HG02852 (cell line): Measurements from ENCODE around the gene CPSF7.
"Not testable (repeated sequence)": the region's sequence is repeated elsewhere in the genome, so short reads cannot be mapped to it uniquely, and the experiment has no call there.

Experiments
- ATAC-seq: cut with Tn5 transposase; IDR thresholded peaks from one replicate; pipeline ENCODE4 v1.9.1; 2021; ENCODE audit warnings: mild to moderate bottlenecking, moderate library complexity; ENCODE audit not compliant: unreplicated experiment

The CPSF7 gene, protein sequence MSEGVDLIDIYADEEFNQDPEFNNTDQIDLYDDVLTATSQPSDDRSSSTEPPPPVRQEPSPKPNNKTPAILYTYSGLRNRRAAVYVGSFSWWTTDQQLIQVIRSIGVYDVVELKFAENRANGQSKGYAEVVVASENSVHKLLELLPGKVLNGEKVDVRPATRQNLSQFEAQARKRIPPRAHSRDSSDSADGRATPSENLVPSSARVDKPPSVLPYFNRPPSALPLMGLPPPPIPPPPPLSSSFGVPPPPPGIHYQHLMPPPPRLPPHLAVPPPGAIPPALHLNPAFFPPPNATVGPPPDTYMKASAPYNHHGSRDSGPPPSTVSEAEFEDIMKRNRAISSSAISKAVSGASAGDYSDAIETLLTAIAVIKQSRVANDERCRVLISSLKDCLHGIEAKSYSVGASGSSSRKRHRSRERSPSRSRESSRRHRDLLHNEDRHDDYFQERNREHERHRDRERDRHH

DNA sequence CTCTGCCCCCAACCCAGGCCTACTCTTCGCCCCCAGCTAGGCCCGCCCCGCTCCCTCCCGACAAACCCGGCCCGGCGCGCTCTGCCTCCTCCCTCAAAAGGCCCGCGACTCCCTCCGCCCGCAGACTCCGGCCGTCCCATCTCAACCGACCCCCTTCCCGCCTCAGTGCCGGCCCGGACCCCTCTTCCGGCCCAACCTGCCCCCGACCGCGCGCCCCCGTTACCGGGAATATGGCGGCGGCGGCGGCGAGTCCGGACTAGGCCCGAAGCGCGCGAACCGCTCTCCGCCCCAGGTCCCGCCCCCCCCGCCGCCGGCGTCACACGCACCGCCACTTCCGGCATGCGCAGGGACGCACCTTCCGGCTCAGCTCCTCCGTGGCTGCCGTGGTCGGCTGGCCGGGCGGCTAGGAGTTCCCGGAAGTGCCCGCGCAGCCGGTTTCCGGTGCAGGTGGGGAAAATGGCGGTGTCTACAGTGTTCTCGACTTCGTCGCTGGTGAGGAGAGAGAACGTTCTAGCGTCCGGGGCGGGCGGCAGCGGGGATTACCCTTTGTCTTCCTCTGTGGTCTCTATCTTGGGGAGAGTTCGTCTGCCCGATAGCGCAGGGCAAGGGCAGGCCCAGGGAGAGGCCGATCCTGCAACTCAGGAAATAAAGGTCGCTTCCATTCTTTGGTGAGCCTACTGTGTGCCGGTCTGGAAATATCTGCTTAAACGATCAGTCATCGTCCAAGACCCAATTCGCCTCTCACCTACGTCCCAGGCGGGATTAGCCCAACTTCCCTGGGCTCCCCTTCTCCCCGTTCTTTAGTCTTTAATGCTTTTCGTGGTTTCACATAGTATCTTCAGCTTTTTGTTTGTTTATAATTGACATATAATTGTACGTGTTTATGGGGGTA lies at the start of gene CPSF7, which contains the start of gene SDHAF2:
Gene CPSF7, minus strand, starts transcription at position 285 of the 892 bp plus-strand sequence. CDS start 740 bp downstream, outside the sequence.
Gene SDHAF2, plus strand, starts transcription at position 434 of the 892 bp plus-strand sequence. Its CDS starts 23 bp downstream, at position 457.
- ATAC-seq, result peak; percentile 88

DNA sequence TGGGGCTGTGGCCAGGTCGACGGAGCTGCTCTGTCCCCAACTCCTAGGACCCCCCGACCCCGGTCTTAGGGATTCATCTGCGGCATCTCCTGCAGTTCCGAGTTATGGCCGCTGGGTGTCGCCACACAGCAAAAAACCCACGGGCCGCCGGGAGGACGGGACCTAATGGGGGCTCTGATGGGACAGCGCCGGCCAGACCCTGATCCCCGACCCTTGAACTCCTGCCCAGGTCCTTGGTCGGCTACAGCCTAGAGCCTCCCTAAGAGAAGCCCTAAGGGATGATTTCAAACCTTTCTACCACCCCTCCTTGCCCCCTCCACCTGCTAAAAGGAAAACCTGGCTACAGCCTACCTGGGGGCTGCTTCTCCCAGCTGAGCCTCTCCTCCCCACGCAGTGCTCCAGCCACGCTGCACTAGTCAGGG lies 48.0 kb upstream of the CPSF7 start:
- ATAC-seq, result no peak

DNA sequence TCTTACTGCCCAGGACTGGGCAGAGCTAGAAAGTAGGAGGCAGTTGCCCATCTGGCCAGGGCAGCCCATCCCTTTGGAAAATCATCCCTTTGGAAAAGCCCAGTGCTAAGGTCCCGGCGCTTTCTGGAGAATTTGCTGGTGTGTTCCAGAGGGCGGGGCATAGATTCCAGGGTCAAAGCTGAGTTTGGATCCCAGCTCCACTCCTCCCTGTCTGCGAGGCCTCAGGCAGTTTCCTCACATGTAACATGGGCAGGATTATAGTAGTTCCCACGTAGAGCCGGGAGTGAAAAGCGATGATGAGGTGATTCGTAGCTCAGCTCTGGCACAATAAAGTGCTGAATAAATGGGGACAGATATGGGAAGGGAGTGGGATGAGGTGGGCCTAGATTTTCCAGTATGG lies 47.4 kb upstream of the CPSF7 start:
- no peak for ATAC-seq

DNA sequence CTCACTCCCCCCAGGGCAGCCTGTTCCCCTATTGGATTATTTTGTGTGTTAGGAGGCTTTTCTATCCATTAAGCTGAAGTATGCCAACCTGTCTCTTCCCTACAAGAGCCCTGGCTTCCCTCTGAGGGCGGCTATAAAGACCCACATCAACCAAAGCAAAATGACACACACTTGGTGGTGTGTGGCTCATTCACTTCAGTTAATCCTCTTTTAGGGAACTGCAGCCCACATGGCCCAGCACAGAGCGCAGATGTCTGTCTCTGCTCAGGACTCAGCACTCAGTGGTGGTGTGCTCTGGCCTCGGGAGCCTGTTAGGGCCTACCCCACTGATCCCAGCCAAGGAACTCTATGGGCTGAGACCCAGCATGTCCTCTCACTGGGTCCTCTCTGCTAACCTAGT lies 46.6 kb upstream of the CPSF7 start:
- no peak for ATAC-seq

DNA sequence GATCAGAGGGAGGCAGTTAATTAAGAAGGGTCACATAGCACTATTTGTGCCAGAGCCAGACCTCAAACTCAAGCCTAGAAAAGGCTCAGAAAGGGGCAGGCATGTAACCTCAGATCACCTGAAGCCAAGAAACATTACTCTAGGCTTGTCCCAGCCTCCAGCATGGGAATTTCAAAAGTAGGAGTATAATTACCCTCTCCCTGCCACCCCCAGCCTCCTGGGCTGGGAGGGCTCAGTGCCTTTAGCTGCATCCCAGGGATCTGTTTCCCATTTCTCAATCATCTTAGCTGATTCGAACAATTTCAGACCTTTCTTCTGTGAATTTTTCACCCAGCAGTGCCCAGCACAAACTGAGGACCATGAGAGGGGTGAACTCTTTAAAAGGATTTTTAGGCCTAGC lies 45.7 kb upstream of the CPSF7 start:
- no peak for ATAC-seq

DNA sequence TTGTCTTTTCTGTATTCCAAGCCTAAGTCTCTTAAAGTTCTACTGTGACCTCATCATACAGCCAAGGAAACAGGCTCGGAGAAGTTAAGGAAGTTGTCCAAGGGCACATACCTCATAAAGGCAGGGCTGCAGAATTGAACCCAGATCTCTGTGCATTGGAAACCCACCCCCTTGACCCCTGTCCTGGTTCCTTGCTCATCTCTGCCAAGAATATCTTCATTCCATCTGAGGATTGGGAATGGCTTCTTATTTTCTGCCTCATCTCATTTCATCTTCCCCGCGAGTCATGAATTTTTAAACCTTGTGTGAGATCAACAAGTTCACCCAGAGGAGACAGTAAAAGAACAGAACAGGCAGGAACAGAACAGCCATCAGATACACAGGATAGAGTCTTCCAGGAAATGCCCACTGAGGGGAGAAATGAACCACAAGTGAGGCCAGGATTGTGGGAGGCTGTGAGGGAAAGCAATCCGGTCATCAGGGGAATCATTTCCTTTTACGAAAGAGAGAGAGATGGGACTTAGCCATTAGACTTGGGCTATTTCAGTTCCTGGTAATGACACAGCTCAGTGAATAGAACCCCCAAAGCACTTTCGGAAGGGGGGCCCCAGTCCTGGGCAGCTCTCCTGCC lies 44.4 kb upstream of the CPSF7 start:
- no peak for ATAC-seq

DNA sequence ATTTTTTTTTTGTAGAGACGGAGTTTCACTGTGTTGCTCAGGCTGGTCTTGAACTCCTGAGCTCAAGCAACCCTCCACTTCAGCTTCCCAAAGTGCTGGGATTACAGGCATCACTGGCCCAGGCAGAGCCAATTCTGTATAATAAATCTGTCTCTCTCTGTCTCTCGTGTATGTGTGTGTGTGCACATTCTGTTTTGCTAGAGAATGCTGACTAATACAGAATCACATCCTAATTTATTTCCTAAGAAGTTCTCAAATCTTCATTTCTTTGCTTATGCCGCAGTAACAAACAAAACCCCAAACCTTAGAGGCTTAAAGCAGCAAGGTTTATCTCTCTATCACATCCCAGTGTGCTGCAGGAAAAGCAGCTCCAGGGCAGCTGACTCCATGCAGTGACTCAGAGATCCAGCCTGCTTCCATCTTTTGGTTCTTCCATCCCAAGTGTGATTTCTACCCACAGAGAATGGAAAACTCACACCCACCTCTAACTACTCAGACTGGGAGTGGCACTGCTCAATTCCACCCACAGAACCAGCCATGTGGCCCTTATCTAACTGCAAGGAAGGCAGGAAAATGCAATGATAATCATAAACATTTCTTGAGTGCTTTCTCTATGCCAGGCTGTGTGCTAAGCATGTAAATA lies 43.7 kb upstream of the CPSF7 start:
- ATAC-seq, result no peak

DNA sequence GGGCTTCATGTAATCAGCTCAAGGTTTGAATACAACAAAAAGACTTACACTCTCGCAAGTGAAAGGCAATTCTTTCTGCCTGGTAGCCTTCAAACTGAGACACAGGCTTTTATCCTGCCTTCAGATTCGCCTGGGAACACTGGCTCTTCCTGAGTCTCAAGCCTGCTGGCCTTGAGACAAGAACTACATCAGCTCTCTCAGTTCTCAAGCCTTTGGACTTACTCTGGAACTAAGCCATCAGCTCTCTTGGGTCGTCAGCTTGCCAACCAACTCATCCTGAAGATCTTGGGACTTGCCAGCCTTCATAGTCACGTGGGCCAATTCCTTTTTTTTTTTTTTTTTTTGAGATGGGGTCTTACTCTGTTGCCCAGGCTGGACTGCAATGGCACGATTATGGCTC lies 43.1 kb upstream of the CPSF7 start:
- no peak for ATAC-seq

DNA sequence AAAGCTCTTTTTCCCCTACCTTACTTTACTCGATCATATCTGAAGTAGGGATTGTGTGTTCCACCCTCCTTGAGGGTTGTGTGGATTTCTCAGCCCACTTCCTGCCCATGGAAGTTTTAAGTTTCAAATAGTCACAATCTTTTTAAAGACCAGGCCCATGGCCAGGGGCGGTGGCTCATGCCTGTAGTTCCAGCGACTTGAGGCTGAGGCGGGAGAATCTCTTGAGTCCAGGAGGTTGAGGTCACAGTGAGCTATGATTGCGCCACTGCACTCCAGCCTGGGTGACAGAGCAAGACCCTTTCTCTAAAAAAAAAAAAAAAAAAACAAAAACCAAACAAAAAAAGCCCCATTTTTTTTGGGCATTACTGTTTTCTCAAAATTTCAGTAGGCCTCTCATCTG lies 42.5 kb upstream of the CPSF7 start:
- no peak for ATAC-seq

DNA sequence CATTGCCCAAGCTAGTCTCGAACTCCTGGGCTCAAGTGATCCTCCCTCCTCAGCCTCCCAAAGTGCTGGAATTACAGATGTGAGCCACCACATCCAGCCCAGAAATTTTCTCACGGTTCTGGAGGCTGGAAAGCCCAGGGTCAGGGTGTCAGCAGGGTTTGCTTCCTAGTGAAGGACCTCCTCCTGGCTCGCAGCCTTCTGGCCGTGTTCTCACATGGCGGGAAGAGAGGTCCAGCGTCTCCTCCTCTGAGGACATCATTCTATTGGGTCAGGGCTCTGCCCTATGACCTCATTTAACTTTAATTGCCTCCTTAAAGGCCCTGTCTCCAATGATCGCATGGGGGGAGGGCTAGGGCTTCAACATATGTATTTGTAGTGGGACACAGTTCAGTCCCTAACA lies 38.2 kb upstream of the CPSF7 start:
- no peak for ATAC-seq

DNA sequence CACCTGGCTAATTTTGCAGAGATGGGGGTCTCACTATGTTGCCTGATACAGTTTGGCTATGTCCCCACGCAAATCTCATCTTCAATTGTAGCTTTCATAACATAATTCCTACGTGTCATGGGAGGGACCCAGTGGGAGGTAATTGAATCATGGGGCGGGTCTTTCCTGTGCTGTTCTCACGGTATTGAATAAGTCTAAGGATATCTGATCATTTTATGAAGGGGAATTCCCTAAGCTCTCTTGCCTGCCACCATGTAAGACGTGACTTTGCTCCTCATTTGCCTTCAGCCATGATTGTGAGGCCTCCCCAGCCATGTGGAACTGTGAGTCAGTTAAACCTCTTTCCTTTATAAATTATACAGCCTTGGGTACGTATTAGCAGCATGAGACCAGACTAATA lies 37.8 kb upstream of the CPSF7 start:
- not testable (repeated sequence) for ATAC-seq

DNA sequence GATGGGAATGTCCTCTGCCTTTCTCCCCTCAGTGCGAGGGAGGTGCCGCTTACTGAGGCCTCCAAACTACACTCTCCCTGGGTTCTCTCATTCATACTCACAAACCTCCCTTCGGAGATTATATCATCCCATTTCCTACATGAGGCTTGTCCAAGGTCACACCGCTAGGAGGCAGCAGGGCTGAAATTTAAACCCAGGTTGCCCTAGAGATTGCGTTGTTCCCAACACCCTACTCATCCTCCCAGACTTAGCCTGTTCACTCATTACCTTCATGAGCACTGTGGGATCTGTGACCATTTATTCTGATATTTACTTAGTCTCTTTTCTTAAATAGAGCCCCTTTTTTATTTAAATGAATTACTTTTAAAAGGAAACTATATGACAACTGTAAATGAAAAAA lies 31.2 kb upstream of the CPSF7 start:
- no peak for ATAC-seq

DNA sequence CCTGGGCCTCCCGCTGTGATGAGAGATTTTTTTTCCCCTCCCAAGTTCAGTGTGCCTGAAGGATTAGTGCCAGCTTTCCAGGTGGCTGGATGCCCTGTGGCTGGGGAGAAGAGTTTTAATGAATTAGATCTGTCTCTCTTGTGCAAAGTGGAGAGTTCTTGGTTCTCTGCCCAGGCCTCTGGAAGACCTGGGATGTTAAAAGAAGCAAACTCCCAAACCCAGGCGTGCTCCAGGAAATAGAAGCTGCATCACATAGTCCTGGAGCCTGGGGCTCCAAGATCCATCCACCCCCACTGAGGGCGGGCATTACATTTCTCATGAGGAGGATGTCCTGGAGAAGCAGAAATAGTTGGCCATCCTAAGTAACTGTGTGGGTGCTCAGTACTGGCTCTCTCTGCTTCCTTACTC lies 30.7 kb upstream of the CPSF7 start:
- ATAC-seq, result no peak

DNA sequence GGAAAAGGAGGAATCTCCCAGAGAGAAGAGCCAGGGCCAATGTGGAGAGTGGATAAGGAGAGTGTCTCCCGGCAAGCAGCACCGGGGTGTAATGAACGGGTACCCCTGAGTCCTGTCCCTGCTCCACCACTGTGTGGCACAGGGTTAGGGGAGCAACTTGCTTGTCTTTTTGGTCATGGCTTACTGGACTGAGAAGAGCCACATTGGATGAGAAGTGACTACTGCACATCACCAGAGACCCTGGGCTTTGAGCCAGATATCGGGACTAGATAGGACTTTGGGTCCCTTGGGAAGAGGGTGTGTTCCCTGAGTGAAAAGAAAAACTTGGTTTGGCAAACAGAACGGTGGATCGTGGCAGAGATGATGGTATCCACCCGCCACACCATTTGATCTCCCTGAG lies 24.7 kb upstream of the CPSF7 start:
- no peak for ATAC-seq

DNA sequence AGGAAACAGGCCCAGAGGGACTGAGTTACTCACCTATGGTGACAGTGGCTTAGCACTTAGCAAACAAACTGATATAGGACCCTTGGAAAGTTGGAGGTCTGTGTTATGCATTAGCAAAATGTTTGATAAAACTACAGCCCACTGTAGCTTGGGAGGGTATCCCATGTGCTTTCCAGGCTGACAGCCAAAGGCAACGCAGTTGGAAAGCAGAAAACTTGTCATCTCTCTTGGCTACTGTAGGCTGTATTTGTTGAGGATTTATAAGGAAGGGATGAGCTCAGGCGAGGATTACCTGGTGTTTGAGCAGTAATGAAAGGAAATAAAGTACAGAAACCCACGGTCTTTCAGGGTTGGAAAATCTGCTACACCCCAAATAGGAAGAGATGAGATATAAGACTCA lies 23.9 kb upstream of the CPSF7 start:
- ATAC-seq, result no peak

DNA sequence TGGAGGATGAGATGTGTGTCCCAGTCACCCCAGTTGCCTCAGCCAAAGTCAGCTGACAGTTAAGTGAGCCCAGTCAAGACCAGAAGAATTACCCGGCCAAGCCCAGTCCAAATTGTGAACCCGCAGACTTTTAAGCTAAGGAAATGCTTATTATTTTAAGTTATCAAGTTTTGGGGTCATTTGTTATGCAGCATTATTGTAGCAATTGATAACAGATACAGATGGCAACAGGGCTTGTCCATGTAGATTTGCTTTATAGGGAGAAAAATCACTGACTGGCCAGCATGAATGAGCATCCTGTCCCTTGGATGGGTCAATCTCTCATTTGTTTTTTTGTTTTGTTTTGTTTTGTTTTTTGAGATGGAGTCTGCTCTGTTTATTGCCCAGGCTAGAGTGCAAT lies 23.1 kb upstream of the CPSF7 start:
- no peak for ATAC-seq

DNA sequence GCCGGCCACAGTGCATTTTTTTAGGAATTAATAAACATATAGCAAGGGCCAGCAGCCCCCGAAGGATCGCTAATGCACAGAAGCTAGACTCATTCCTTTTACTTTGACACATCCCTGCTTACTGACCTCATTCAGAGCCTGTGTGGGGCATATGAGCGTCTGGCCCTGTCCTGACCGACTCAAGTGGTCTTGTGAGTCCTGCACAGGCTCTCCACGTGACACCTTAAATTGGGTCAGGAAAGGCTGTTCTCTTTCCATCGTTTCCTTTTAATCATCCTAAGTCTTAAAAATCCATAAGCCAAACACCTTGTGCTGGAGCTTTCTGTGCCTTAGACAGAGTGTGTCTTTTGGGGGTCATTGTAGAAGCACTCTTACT lies 18.8 kb upstream of the CPSF7 start:
- ATAC-seq, result no peak

DNA sequence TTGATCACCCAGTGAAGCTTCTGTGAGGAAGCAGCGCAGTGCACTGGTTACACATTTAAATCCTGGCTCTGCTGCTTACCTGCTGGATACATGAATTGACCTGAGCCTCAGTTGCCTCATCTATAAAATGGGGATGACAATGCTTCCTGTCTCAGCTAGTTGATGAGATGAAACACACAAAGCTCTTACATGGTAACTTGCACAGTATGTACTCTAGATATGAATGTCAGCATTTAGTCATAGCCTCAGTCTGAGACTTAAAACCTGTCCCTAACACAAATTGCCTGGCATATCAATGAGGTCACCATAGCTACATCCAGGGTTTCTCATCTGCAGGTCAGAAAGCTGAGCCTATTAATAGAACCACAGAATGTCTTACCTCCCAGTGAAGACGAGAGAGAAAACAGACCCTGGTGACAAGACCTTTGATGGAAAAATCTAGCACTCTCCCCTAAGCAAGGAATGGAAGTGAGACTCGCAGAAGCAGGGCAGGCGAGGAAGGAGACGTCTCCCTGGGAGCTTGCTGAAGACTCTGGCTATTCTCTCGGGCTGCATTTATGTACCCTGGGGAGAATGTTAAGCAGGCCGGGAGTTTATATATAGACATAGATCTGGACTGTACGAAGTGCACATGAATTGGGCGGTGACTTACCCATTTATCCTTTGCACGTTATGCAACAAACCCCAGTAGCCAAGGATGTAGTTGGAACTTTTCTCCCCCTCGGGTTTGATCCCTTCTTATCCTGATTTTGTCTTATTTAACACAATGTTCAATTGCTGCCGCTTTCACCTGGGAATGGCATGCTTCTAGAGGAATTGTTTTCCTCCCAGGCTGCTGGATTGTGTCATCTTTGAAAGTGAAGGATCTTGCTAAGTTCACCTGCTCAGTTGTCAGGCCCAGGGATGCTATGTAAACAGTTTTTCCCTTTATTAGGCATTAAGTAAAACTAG lies 18.1 kb upstream of the CPSF7 start:
- no peak for ATAC-seq

DNA sequence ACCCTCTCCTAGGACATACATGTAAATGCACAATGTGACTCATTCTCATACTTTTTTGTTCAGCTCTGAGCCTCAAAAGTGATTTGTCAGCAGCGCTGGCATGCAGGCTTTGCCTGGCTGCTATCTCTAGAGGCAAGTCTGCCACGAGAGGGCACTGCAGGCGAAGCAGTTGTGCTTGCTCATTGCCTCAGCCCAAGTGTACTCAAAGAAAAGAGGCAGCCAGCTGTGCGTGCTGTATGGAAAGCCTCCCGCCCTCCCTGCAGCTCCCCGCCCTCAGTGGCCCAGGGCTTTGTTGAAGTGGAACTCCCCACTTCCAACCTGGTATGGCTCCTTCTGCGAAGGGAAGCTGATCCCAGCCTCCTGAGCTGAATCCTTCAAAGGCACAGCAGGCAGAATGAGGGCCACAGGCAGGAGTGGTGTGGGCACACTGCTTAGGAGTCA lies 16.5 kb upstream of the CPSF7 start:
- peak; percentile 69 for ATAC-seq

DNA sequence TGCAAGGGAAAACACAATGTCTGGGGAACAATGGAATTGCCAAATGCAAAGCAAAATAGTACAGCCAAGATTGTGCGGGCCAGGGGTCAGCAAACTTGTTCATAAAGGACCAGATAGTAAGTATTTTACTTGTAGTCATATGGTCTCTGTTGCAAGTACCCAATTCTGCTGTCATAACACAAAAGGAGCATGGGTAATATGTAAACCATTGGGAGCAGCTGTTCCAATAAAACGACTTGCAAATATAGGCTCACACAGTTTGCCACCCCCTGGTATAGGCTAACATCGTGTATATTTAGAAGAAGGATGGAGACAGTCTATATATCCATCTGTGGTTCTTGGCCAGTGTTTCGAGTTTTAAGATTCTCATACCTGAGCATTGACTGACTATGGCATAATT lies 15.7 kb upstream of the CPSF7 start:
- ATAC-seq, result no peak
